Measurements from ENCODE around the gene DUSP1.
A peak's percentile ranks its signal among the peaks of the same experiment; 100 is the strongest.
"Not testable (repeated sequence)": the region's sequence is repeated elsewhere in the genome, so short reads cannot be mapped to it uniquely, and the experiment has no call there.

DUSP1 gene

GRCh38 chr5:172770675-172771438, at the start of gene DUSP1:
Gene DUSP1, minus strand, starts transcription at chr5:172771195. Its CDS starts 243 bp downstream, at chr5:172770952.
- peak; percentile 99 for DNase-seq

GRCh38 chr5:172820046-172820767, 49.2 kb upstream of the DUSP1 start:
- no peak for DNase-seq

GRCh38 chr5:172819569-172819968, 48.6 kb upstream of the DUSP1 start:
- no peak for DNase-seq

- no peak for DNase-seq
Measured at GRCh38 chr5:172818081-172818480, 47.1 kb upstream of the DUSP1 start.

GRCh38 chr5:172817664-172818063, 46.7 kb upstream of the DUSP1 start:
- no peak for DNase-seq

- DNase-seq = no peak
Measured at GRCh38 chr5:172816925-172817562, 46.0 kb upstream of the DUSP1 start.

- DNase-seq = no peak
Measured at GRCh38 chr5:172815631-172816030, 44.6 kb upstream of the DUSP1 start.

- DNase-seq = not testable (repeated sequence)
Measured at GRCh38 chr5:172810996-172811395, 40.0 kb upstream of the DUSP1 start.

GRCh38 chr5:172809774-172810173, 38.8 kb upstream of the DUSP1 start:
- no peak for DNase-seq

- no peak for DNase-seq
Measured at GRCh38 chr5:172807766-172808311, 36.8 kb upstream of the DUSP1 start.

- peak; percentile 89 for DNase-seq
Measured at GRCh38 chr5:172806897-172807672, 36.1 kb upstream of the DUSP1 start.

- DNase-seq = no peak
Measured at GRCh38 chr5:172805736-172806255, 34.8 kb upstream of the DUSP1 start.

- no peak for DNase-seq
Measured at GRCh38 chr5:172805018-172805683, 34.2 kb upstream of the DUSP1 start.

- DNase-seq = no peak
Measured at GRCh38 chr5:172802567-172803176, 31.7 kb upstream of the DUSP1 start.

- DNase-seq = no peak
Measured at GRCh38 chr5:172802112-172802511, 31.1 kb upstream of the DUSP1 start.

GRCh38 chr5:172801179-172801671, 30.2 kb upstream of the DUSP1 start:
- no peak for DNase-seq

GRCh38 chr5:172800088-172800551, 29.1 kb upstream of the DUSP1 start:
- no peak for DNase-seq

- no peak for DNase-seq
Measured at GRCh38 chr5:172799416-172799815, 28.4 kb upstream of the DUSP1 start.

- no peak for DNase-seq
Measured at GRCh38 chr5:172798422-172799215, 27.6 kb upstream of the DUSP1 start.

GRCh38 chr5:172797771-172798191, 26.8 kb upstream of the DUSP1 start:
- DNase-seq = no peak

Measured in CD4-positive, alpha-beta T cell treated with Interleukin-6 for 4 hours (primary cell).